ENCODE data around the gene ADGRG2. TPM values are rescaled to one million over a fixed set of nuclear protein-coding genes. Genes with fewer than 3 reads are reported as not detected.

The ADGRG2 gene
- total and polyA plus RNA-seq, 9 of the 15 experiments (the other 6 are each of a cell fraction or from before 2014, with no cell fraction given), result 0.03 TPM; not detected in 8

DNA sequence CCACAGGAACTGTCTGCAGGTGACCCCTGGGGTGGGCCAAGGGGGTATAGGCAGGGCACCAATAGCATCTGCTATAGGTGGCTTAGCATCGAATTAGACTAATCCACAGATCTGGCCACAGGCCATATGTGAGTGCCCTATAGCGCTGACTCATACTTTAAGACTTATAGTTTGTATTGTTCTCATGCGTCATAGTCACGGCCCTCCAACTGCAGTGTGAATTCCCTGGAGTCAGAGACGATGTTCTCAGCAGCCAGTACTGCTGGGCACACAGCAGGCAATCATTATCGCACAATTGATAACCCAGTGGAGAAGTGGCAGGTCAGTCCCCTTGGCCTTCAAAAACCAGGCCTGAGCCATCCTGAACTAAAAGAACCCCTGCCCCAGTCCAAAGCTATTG, 58.1 kb downstream of the ADGRG2 start:
- ChIA-PET POLR2A (no interaction called here), CTCF (ENCODE audit: low intra/inter-chr PET ratio) (no interaction called here)
- no peak overlapping the region for H3K27ac ChIP-seq (ENCODE audit: extremely low read depth, low read depth, low read length)
- H3K27me3 ChIP-seq (ENCODE audit: control insufficient read depth in 2 of 2, insufficient read depth in 2 of 2, low read length in 2 of 2), result peaks cover 0 to 14% of the 10 kb centered on the region in 2 experiments; a peak in 1 of 5 replicates
- DNase-seq (ENCODE audit: extremely low read depth in 1 of 4, low spot score in 3 of 4) (no peak), FAIRE-seq (no peak), ATAC-seq (no peak)
- H3K79me2 ChIP-seq (ENCODE audit: control insufficient read depth, insufficient read depth, low read length), result no peaks in the 10 kb centered on the region
- H3K4me3 ChIP-seq, result no peak overlapping the region
- no peaks in the 10 kb centered on the region for H3K9me3 ChIP-seq (replicated peaks; ENCODE audit: control insufficient read depth, insufficient read depth, low read depth, low read length)
- 0% methylated on average over 5 of the region's 6 CpGs for WGBS (ENCODE audit: insufficient coverage, low coverage, missing lambda C conversion rate)
- H4K20me1 ChIP-seq (replicated peaks; ENCODE audit: control insufficient read depth, insufficient read depth, low read length), result no peaks in the 10 kb centered on the region
- no peak overlapping the region for H3K9ac ChIP-seq (ENCODE audit: insufficient read depth in 1 of 2, low read depth in 2 of 2, low read length in 2 of 2)
- intact Hi-C loops (cut with micrococcal nuclease), result no loop called here
- TF ChIP-seq TBL1XR1 (IDR thresholded peaks at IDR 0.05; ENCODE audit: low read length in 2 of 2) (no peak), C11orf30 (IDR thresholded peaks at IDR 0.05; ENCODE audit: low read depth) (0 out of 2 replicates have a peak, but pooled peaks have one; percentile 16), ZNF316 (IDR thresholded peaks at IDR 0.05) (0 out of 2 replicates have a peak, but pooled peaks have one; percentile 17)
- no peaks in the 10 kb centered on the region for H3K36me3 ChIP-seq (ENCODE audit: control insufficient read depth, insufficient read depth, low read length)
- H3K4me2 ChIP-seq (ENCODE audit: insufficient read depth, low read length), result no peak overlapping the region
- H3K9me1 ChIP-seq (ENCODE audit: control insufficient read depth, insufficient read depth, low read length), result no peaks in the 10 kb centered on the region
- no peak overlapping the region for H2AFZ ChIP-seq (ENCODE audit: low read depth, low read length)
- BruUV-seq (replicated peaks), result no TSS peak
- in situ Hi-C loops (cut with MboI), result no loop called here
- no peaks in the 10 kb centered on the region for H3K4me1 ChIP-seq (replicated peaks in 1 of 2; ENCODE audit: control insufficient read depth in 2 of 2, insufficient read depth in 2 of 2, low read length in 2 of 2)

DNA sequence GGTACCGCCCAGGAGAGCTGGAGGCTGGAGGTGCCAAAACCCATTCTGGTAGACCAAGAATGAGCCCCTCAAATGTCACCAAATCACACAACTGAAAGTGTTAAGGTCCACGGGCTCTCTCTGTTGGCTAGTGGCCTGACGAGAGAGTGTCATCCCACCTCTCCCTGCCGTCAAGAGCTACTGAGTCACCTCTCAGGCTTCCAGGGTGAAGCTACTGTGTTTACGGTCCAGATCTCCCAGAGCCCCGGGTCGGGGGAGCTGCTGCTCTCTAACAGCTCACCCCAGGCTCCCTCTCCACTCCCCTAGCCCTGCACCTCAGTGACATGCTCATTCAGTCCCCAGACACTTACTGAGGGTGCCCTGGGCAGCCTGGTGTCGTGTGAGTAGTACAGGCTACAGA, 59.2 kb downstream of the ADGRG2 start:
- CTCF ChIA-PET (ENCODE audit: low intra/inter-chr PET ratio), result no interaction called here
- no peak overlapping the region for H3K4me3 ChIP-seq

More for the DNA sequence above, 59.2 kb downstream of the ADGRG2 start:
- POLR2A ChIA-PET, result interaction anchor here (1.4 kb wide), 1 partner anchor 23 kb away, joined by 5 read pairs; no protein-coding TSS in a partner anchor
- intact Hi-C loops (cut with micrococcal nuclease), result no loop called here
- ATAC-seq (no peak), DNase-seq (ENCODE audit: extremely low read depth in 1 of 4, low spot score in 3 of 4) (no peak), FAIRE-seq (no peak)
- Histone ChIP-seq H4K20me1 (replicated peaks; ENCODE audit: control insufficient read depth, insufficient read depth, low read length) (no peaks in the 10 kb centered on the region), H3K9me3 (replicated peaks; ENCODE audit: control insufficient read depth, insufficient read depth, low read depth, low read length) (no peaks in the 10 kb centered on the region), H3K4me2 (ENCODE audit: insufficient read depth, low read length) (no peak overlapping the region), H3K79me2 (ENCODE audit: control insufficient read depth, insufficient read depth, low read length) (no peaks in the 10 kb centered on the region), H3K9ac (ENCODE audit: insufficient read depth in 1 of 2, low read depth in 2 of 2, low read length in 2 of 2) (no peak overlapping the region), H3K36me3 (ENCODE audit: control insufficient read depth, insufficient read depth, low read length) (no peaks in the 10 kb centered on the region), H2AFZ (ENCODE audit: low read depth, low read length) (no peak overlapping the region), H3K9me1 (ENCODE audit: control insufficient read depth, insufficient read depth, low read length) (no peaks in the 10 kb centered on the region), H3K27me3 (ENCODE audit: control insufficient read depth in 2 of 2, insufficient read depth in 2 of 2, low read length in 2 of 2) (peaks cover 0 to 14% of the 10 kb centered on the region in 2 experiments; a peak in 1 of 5 replicates), H3K4me1 (replicated peaks in 1 of 2; ENCODE audit: control insufficient read depth in 2 of 2, insufficient read depth in 2 of 2, low read length in 2 of 2) (no peaks in the 10 kb centered on the region), H3K27ac (ENCODE audit: extremely low read depth, low read depth, low read length) (no peak overlapping the region)
- in situ Hi-C loops (cut with MboI), result no loop called here
- BruUV-seq (replicated peaks), result no TSS peak
- no peak for TF ChIP-seq ZNF589 (CRISPR knock-in tag; IDR thresholded peaks at IDR 0.05; ENCODE audit: low read depth)
- no peak for TF ChIP-seq RBM14 (IDR thresholded peaks at IDR 0.05; ENCODE audit: borderline replicate concordance, insufficient read depth, low read depth, low read length)
- WGBS (ENCODE audit: insufficient coverage, low coverage, missing lambda C conversion rate), result 0% methylated on average over 7 of the region's 8 CpGs

All from K562 (cell line).